CD8-positive, alpha-beta memory T cell (primary cell): ENCODE results near the gene NOA1. TPM values are rescaled to one million over a fixed set of nuclear protein-coding genes. Genes with fewer than 3 reads are reported as not detected.
"Not testable (repeated sequence)": the region's sequence is repeated elsewhere in the genome, so short reads cannot be mapped to it uniquely, and the experiment has no call there.

ENCODE experiments used
- CTCF ChIA-PET: fragments of 350-600 bp; sonication (Branson Sonifier 250); formaldehyde crosslinking; loops from one replicate; lab custom pipeline; 2021; ENCODE audit warnings: antibody characterized with exemption; lab: Charles Lee
- POLR2A ChIA-PET: fragments of 350-600 bp; sonication (Branson Sonifier 250); formaldehyde crosslinking; loops from one replicate; lab custom pipeline; 2021; ENCODE audit warnings: antibody characterized with exemption; lab: Charles Lee
- DNase-seq, 5 donors: peaks; one replicate each; pipeline versions ENCODE4 v3.0.0 to v3.0.0-alpha.2; 2020 to 2022; ENCODE audit warnings: mixed read lengths in 1 of 5
- H3K27ac ChIP-seq: one replicate; pipeline ENCODE4 v1.7.0; 2013; ENCODE audit warnings: low read depth, mild to moderate bottlenecking, low read length, moderate library complexity
- H3K27me3 ChIP-seq: 2 replicates; pipeline ENCODE4 v1.7.0; 2013; ENCODE audit warnings: low read length, mild to moderate bottlenecking; ENCODE audit not compliant: insufficient read depth, poor library complexity, severe bottlenecking
- H3K36me3 ChIP-seq: 2 replicates; pipeline ENCODE4 v1.7.0; 2013; ENCODE audit warnings: mild to moderate bottlenecking, low read length, moderate library complexity; ENCODE audit not compliant: insufficient read depth
- H3K4me1 ChIP-seq: 2 replicates; pipeline ENCODE4 v1.7.0; 2013; ENCODE audit warnings: mild to moderate bottlenecking, low read length, moderate library complexity; ENCODE audit not compliant: insufficient read depth
- H3K4me3 ChIP-seq: 2 replicates; pipeline ENCODE4 v1.7.0; 2013; ENCODE audit warnings: mild to moderate bottlenecking, low read length
- H3K9me3 ChIP-seq: 2 replicates; pipeline ENCODE4 v1.7.0; 2013; ENCODE audit warnings: mild to moderate bottlenecking, low read length
- H3K27ac Mint-ChIP-seq, 8 donors: one replicate each; pipeline ENCODE4 v1.8.0; 2020 to 2021; ENCODE audit warnings: mixed read lengths in 8 of 8, mild to moderate bottlenecking in 6 of 8, inconsistent platforms in 3 of 8, moderate library complexity in 3 of 8
- H3K27me3 Mint-ChIP-seq, 2 donors: one replicate each; pipeline ENCODE4 v1.8.0; 2020 to 2021; ENCODE audit warnings: mixed read lengths in 2 of 2, mild to moderate bottlenecking in 1 of 2, moderate library complexity in 1 of 2
- H3K36me3 Mint-ChIP-seq, 3 donors: one replicate each; pipeline ENCODE4 v1.8.0; 2020 to 2021; ENCODE audit warnings: mixed read lengths in 3 of 3, inconsistent platforms in 1 of 3, mild to moderate bottlenecking in 1 of 3
- H3K4me1 Mint-ChIP-seq, 3 donors: one replicate each; pipeline ENCODE4 v1.8.0; 2020 to 2021; ENCODE audit warnings: mixed read lengths in 3 of 3, inconsistent platforms in 1 of 3, mild to moderate bottlenecking in 1 of 3
- H3K4me3 Mint-ChIP-seq, 7 donors: one replicate each; pipeline ENCODE4 v1.8.0; 2020 to 2021; ENCODE audit warnings: mixed read lengths in 7 of 7, mild to moderate bottlenecking in 6 of 7, moderate library complexity in 4 of 7, inconsistent platforms in 2 of 7
- H3K9me3 Mint-ChIP-seq, 5 donors: one replicate each; pipeline ENCODE4 v1.8.0; 2020 to 2022; ENCODE audit warnings: mixed read lengths in 5 of 5, mild to moderate bottlenecking in 3 of 5, moderate library complexity in 2 of 5, inconsistent platforms in 1 of 5
- polyA plus RNA-seq: library from polyadenylated mRNA; unstranded; fragments of 300-500 nt; fragmentation: Illumina TruSeq; gene quantifications from one replicate; pipeline ENCODE4 v1.2.3, GENCODE V29; 2021
- total RNA-seq, 2 experiments: library from RNA; stranded (reverse); gene quantifications; one replicate each; pipeline ENCODE4 v1.2.3, GENCODE V29; 2021

The NOA1 gene
- total and polyA plus RNA-seq, 3 experiments from 2014 or later, result 20.7 to 22.0 (median 22.0) TPM

- DNase-seq, result no peak
- Mint-ChIP-seq H3K4me3 (no peak overlapping the region), H3K36me3 (peaks cover 14 to 67% (median 23%) of the 10 kb centered on the region in 3 donors), H3K27me3 (peaks cover 0 to 3% of the 10 kb centered on the region in 2 donors), H3K4me1 (peaks cover 29 to 53% (median 41%) of the 10 kb centered on the region in 3 donors), H3K9me3 (no peaks in the 10 kb centered on the region), H3K27ac (no peak overlapping the region)
- ChIA-PET POLR2A (no interaction called here), CTCF (no interaction called here)
- H3K27ac ChIP-seq, result no peak overlapping the region
- H3K27me3 ChIP-seq, result no peaks in the 10 kb centered on the region
- no peaks in the 10 kb centered on the region for H3K9me3 ChIP-seq
- H3K4me1 ChIP-seq, result no peaks in the 10 kb centered on the region
- peaks cover 28% of the 10 kb centered on the region for H3K36me3 ChIP-seq
- H3K4me3 ChIP-seq, result no peak overlapping the region
These were observed 50.2 kb downstream of the NOA1 start for GRCh38 chr4:56927196-56927595.

- H3K27ac ChIP-seq, CTCF ChIA-PET, H3K27me3 Mint-ChIP-seq, H3K9me3 Mint-ChIP-seq, POLR2A ChIA-PET, DNase-seq, H3K4me3 Mint-ChIP-seq, H3K27me3 ChIP-seq, H3K9me3 ChIP-seq, H3K4me3 ChIP-seq, H3K36me3 ChIP-seq: not testable (repeated sequence)
- Mint-ChIP-seq H3K36me3 (peaks cover 0 to 47% (median 7%) of the 10 kb centered on the region in 3 donors), H3K27ac (peak overlapping the region in 1 of 8 donors; percentile 45), H3K4me1 (peaks cover 54 to 79% (median 70%) of the 10 kb centered on the region in 3 donors)
- H3K4me1 ChIP-seq, result peaks cover 74% of the 10 kb centered on the region
These were observed 62.4 kb downstream of the NOA1 start for GRCh38 chr4:56914977-56915376.

- H3K27ac ChIP-seq, result no peak overlapping the region
- ChIA-PET CTCF (interaction anchor here (1.3 kb wide), 1 partner anchor 19 kb away, joined by 4 read pairs; no protein-coding TSS in a partner anchor), POLR2A (no interaction called here)
- Mint-ChIP-seq H3K27ac (peak overlapping the region in 5 of 8 donors; percentile 55 to 79 (median 59)), H3K4me3 (peak overlapping the region in 3 of 7 donors; percentile 8 to 64 (median 52)), H3K36me3 (peaks cover 0 to 46% (median 7%) of the 10 kb centered on the region in 3 donors), H3K27me3 (no peaks in the 10 kb centered on the region), H3K4me1 (peaks cover 60 to 78% (median 72%) of the 10 kb centered on the region in 3 donors), H3K9me3 (no peaks in the 10 kb centered on the region)
- H3K4me3 ChIP-seq, result no peak overlapping the region
- DNase-seq, result no peak
- no peaks in the 10 kb centered on the region for H3K27me3 ChIP-seq
- H3K36me3 ChIP-seq, result no peaks in the 10 kb centered on the region
- peaks cover 79% of the 10 kb centered on the region for H3K4me1 ChIP-seq
- H3K9me3 ChIP-seq, result no peaks in the 10 kb centered on the region
These were observed 63.1 kb downstream of the NOA1 start for GRCh38 chr4:56914336-56914735.

Other genes with a start within 250 kb of the NOA1 start
- gene SPINK2, start 155.9 kb downstream of the NOA1 start, total RNA-seq, result 1 to 10 TPM; 1.6 to 2.1 TPM
- 10.8 TPM for gene SPINK2, start 155.9 kb downstream of the NOA1 start, polyA plus RNA-seq
- gene REST, start 69.7 kb downstream of the NOA1 start, total RNA-seq, result 10 to 100 TPM; 45.2 to 46.6 TPM
- gene REST, start 69.7 kb downstream of the NOA1 start, polyA plus RNA-seq, result 177 TPM
- gene POLR2B, start 1.3 kb upstream of the NOA1 start, total RNA-seq, result 100 to 1,000 TPM; 122 to 129 TPM
- 61.0 TPM for gene POLR2B, start 1.3 kb upstream of the NOA1 start, polyA plus RNA-seq
- gene IGFBP7, start 132.8 kb upstream of the NOA1 start, total RNA-seq, result not detected
- gene IGFBP7, start 132.8 kb upstream of the NOA1 start, polyA plus RNA-seq, result not detected